Mucosa of descending colon (tissue), 3 donors: ENCODE results near the gene C20orf144. TPM values are rescaled to one million over a fixed set of nuclear protein-coding genes. Genes with fewer than 3 reads are reported as not detected.

Experiments
- ATAC-seq: fragments of 200-7000 bp; cut with Tn5 transposase; one replicate; pipeline ENCODE4 v1.9.1; 2020; ENCODE audit warnings: mild to moderate bottlenecking, moderate library complexity
- DNase-seq, 3 donors: peaks; one replicate each; pipeline ENCODE4 v3.0.0-alpha.2; 2020
- H3K36me3 ChIP-seq: fragments of 200-600 bp; one replicate; pipeline ENCODE4 v1.8.0; 2021; ENCODE audit warnings: low read depth, mild to moderate bottlenecking
- H3K4me1 ChIP-seq: fragments of 200-600 bp; one replicate; pipeline ENCODE4 v1.8.0; 2021; ENCODE audit warnings: low read depth, mild to moderate bottlenecking
- H3K4me3 ChIP-seq: fragments of 200-600 bp; one replicate; pipeline ENCODE4 v1.8.0; 2021; ENCODE audit warnings: mild to moderate bottlenecking
- H3K9me3 ChIP-seq: fragments of 200-600 bp; one replicate; pipeline ENCODE4 v1.8.0; 2021; ENCODE audit warnings: mild to moderate bottlenecking
- CTCF ChIP-seq: fragments of 200-600 bp; IDR thresholded peaks from one replicate; pipeline ENCODE4 v1.8.0; 2022; ENCODE audit warnings: antibody characterized with exemption, mild to moderate bottlenecking
- intact Hi-C, 2 donors: fragments of 100-400 bp; cut with DNase I in 1 of 2; cut with micrococcal nuclease in 1 of 2; formaldehyde crosslinking; loops; one replicate each; pipeline versions ENCODE4 v1.11.0 to v1.11.1; 2022; cut with DNase I, micrococcal nuclease
- total RNA-seq, 3 donors: library from RNA; stranded (reverse); fragmentation: NEBNext Ultra II Directional in 2 of 3; extraction: Animal tissue kit (Norgen Biotek cat#: 25700) in 2 of 3; gene quantifications; one replicate each; pipeline versions ENCODE4 v1.2.1 to v1.2.4, GENCODE V29; 2021 to 2023
- donor health status: DM: no; HTN: no; CAD: no; lungs with moderate emphysema.
- donor health status: DM: no; HTN: no; CAD: no.
- donor health status: DM: no; HTN: yes; CAD: no.

C20orf144 gene
- total RNA-seq, 3 donors from 2014 or later = 0.24 TPM; not detected in 2

DNA sequence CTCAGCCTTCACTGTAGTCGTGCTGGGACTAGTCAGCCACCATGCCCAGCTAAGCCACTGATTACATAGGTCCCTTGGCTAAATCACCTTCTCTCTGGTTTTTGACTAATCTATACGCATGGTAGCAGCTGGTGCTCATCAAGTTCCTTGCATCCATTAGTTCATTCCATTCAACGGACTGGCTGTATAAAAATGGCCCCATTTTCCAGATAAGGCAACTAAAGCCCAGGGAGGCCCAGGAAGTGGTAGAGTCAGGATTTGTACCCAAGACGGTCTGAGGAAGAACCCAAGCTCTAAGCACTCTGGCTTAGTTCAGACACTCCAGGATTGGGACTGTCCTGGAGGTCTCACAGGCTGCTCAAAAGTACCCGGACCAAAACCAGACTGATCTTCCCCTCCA lies 19.2 kb downstream of the C20orf144 start:
- no peak overlapping the region for H3K4me3 ChIP-seq
- no peaks in the 10 kb centered on the region for H3K36me3 ChIP-seq
- intact Hi-C loops = no loop called here
- peaks cover 14% of the 10 kb centered on the region for H3K4me1 ChIP-seq
- ATAC-seq (no peak), DNase-seq (no peak)
- TF ChIP-seq CTCF = no peak
- H3K9me3 ChIP-seq = no peaks in the 10 kb centered on the region

GRCh38 chr20:33681728-33682353 lies 19.7 kb downstream of the C20orf144 start:
- Histone ChIP-seq H3K4me1 (peaks cover 13% of the 10 kb centered on the region), H3K36me3 (no peaks in the 10 kb centered on the region), H3K4me3 (no peak overlapping the region), H3K9me3 (no peaks in the 10 kb centered on the region)
- no peak for DNase-seq
- intact Hi-C loops = no loop called here
- TF ChIP-seq CTCF = no peak
- no peak for ATAC-seq

DNA sequence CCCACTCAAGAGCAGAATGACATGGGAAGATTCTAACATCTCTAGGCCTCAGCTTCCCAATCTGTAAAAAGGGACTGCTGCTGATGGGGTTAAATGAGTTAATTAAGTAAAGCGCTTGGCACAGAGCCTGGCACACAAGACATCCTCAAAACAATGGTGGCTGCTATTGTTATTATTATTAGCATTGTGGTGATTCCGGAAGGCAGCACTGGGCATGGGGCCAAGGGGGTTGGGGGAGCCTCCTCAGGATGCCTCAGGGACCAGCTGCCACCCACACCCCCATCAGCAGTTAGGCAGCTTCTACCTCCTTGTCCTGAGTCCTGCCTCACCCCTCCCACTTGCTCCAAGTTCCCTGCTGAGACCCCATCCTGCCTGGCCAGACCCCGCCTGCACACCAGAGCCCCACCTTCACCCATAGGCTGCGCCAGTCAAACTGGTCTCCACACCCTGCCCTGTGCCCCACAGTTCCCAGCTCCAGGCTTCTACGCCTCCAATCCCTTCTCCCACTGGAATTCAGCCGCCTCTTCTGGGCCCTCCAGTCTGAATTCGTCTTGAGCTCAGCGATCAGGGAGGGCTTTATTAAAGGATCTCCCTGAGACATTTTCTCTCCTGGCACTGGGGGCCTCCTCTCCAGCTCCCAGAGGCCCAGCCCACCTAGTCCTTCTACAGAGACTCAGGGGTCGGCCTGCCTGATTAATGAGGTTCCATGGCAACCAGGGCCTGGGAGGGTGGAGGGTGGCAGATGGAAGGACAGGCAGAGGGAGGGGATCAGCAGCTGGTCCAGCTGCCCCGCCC lies 22.6 kb downstream of the C20orf144 start:
- ATAC-seq (no peak), DNase-seq (no peak)
- H3K4me3 ChIP-seq = no peak overlapping the region
- TF ChIP-seq CTCF = no peak
- intact Hi-C loops = no loop called here
- no peaks in the 10 kb centered on the region for H3K9me3 ChIP-seq
- H3K36me3 ChIP-seq = no peaks in the 10 kb centered on the region
- H3K4me1 ChIP-seq = peaks cover 13% of the 10 kb centered on the region

GRCh38 chr20:33685328-33686099 lies 23.4 kb downstream of the C20orf144 start:
- no peaks in the 10 kb centered on the region for H3K36me3 ChIP-seq
- peaks cover 13% of the 10 kb centered on the region for H3K4me1 ChIP-seq
- H3K9me3 ChIP-seq = no peaks in the 10 kb centered on the region
- ATAC-seq (peak; percentile 69), DNase-seq (peak; percentile 68 to 83 (median 77))
- no peak for TF ChIP-seq CTCF
- H3K4me3 ChIP-seq = peak overlapping the region; percentile 22
- intact Hi-C loops = no loop called here

GRCh38 chr20:33686100-33686983 lies 24.2 kb downstream of the C20orf144 start, which contains the start of gene E2F1:
Gene E2F1 (minus strand): TSS chr20:33686385. CDS start chr20:33686264, 121 bp downstream.
- no peaks in the 10 kb centered on the region for H3K9me3 ChIP-seq
- intact Hi-C loops = no loop called here
- H3K36me3 ChIP-seq = no peaks in the 10 kb centered on the region
- H3K4me1 ChIP-seq = peaks cover 13% of the 10 kb centered on the region
- DNase-seq (peak; percentile 97 to 98 (median 97)), ATAC-seq (peak; percentile 97)
- H3K4me3 ChIP-seq = peak within 1 kb of the TSS; percentile 22
- peak; percentile 35 for TF ChIP-seq CTCF
